SU-DHL-6 (cell line): ENCODE measurements around the gene NBPF9.
"Not testable (repeated sequence)": the region's sequence is repeated elsewhere in the genome, so short reads cannot be mapped to it uniquely, and the experiment has no call there.

Experiments used
- H2AFZ ChIP-seq: fragments of 200-600 bp; sonication (generic); 2 replicates; pipeline ENCODE4 v1.6.1; 2014; ENCODE audit warnings: low read depth, mild to moderate bottlenecking, moderate library complexity, mixed read lengths, antibody characterized with exemption, low read length; ENCODE audit not compliant: severe bottlenecking
- H3F3A ChIP-seq: fragments of 200-600 bp; shearing (Covaris generic); 2 replicates; pipeline ENCODE4 v1.6.0; 2016; ENCODE audit warnings: antibody characterized with exemption, mild to moderate bottlenecking; ENCODE audit not compliant: insufficient read depth
- H3K27ac ChIP-seq: fragments of 200-600 bp; sonication (generic); 2 replicates; pipeline ENCODE4 v1.5.1; 2016; ENCODE audit warnings: low read depth, mild to moderate bottlenecking, low read length, moderate library complexity, mixed read lengths
- H3K27me3 ChIP-seq: fragments of 200-600 bp; sonication (generic), shearing (Covaris generic); 2 replicates; pipeline ENCODE4 v1.6.0; 2014; ENCODE audit warnings: mild to moderate bottlenecking, low read length
- H3K36me3 ChIP-seq: fragments of 200-600 bp; sonication (generic); 2 replicates; pipeline ENCODE4 v1.6.1; 2014; ENCODE audit warnings: mild to moderate bottlenecking, low read length, mixed read lengths
- H3K4me2 ChIP-seq: fragments of 300-600, 200-600 bp; shearing (Covaris generic), sonication (generic); 2 replicates; pipeline ENCODE4 v1.6.0; 2014; ENCODE audit warnings: low read length, low read depth, mild to moderate bottlenecking; ENCODE audit not compliant: poor library complexity, severe bottlenecking
- H3K4me3 ChIP-seq: fragments of 200-600 bp; sonication (generic); 2 replicates; pipeline ENCODE4 v1.5.1; 2014; ENCODE audit warnings: antibody characterized with exemption, low read length, mild to moderate bottlenecking, mixed read lengths; ENCODE audit not compliant: insufficient read depth, poor library complexity, severe bottlenecking
- H3K79me2 ChIP-seq: fragments of 200-600 bp; sonication (generic); 2 replicates; pipeline ENCODE4 v1.6.1; 2014; ENCODE audit warnings: mild to moderate bottlenecking, low read length, moderate library complexity; ENCODE audit not compliant: insufficient read depth
- H3K9ac ChIP-seq: fragments of 200-600 bp; sonication (generic); 2 replicates; pipeline ENCODE4 v1.7.0; 2014; ENCODE audit warnings: mild to moderate bottlenecking, low read length
- H3K9me2 ChIP-seq: fragments of 200-600 bp; sonication (generic); replicated peaks from 2 replicates; pipeline ENCODE4 v1.6.1; 2014; ENCODE audit warnings: low read length; ENCODE audit not compliant: insufficient read depth
- H3K9me3 ChIP-seq: fragments of 200-600 bp; sonication (generic); 2 replicates; pipeline ENCODE4 v1.6.1; 2014; ENCODE audit warnings: low read length, mixed read lengths; ENCODE audit not compliant: insufficient read depth
- H4K20me1 ChIP-seq: fragments of 200-600 bp; sonication (generic); 2 replicates; pipeline ENCODE4 v1.6.1; 2014; ENCODE audit warnings: low read depth, mild to moderate bottlenecking, antibody characterized with exemption, low read length, moderate library complexity, mixed read lengths

Gene NBPF9

DNA sequence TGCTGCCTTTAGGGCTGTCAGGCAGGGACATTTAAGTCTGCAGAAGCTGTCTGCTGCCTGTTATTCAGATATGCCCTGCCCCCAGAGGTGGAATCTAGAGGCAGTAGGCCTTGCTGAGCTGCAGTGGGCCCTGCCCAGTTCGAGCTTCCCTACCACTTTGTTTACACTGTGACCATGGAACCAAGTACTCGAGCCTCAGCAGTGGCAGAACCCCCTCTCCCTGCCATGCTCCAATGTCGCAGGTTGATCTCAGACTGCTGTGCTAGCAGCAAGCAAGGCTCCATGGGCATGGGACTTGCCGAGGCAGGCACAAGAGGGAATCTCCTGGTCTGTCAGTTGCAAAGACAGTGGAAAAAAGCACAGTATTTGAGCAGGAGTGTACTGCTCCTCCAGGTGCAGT, 60.3 kb downstream of the NBPF9 start:
- not testable (repeated sequence) for H3K4me3 ChIP-seq, H3K27me3 ChIP-seq, H4K20me1 ChIP-seq, H3K4me2 ChIP-seq, H3K27ac ChIP-seq, H3K36me3 ChIP-seq, H3F3A ChIP-seq, H2AFZ ChIP-seq, H3K79me2 ChIP-seq, H3K9ac ChIP-seq, H3K9me2 ChIP-seq, H3K9me3 ChIP-seq

DNA sequence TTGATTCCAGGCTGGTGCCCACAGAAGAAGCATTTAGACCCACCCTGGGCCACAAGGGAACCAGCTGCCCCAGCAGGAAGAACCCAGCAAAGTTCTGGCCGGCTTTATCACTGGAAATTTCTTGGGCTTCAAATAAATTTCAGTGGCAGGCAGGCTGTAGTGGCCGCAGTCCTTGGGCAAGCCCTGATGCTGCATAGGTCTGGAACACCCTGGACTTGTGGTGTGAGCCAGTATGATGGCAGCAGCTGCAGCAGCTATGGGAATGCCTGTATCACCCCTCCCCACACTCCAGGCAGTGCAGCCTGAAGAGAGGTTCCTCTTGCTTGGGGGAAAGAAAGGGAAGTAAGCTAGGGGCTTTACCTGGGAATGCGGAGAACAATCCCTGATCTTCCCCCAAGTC, 69.4 kb downstream of the NBPF9 start:
- H3F3A ChIP-seq, H3K9me3 ChIP-seq, H3K36me3 ChIP-seq, H3K4me2 ChIP-seq, H3K9me2 ChIP-seq, H4K20me1 ChIP-seq, H3K79me2 ChIP-seq, H3K27me3 ChIP-seq, H3K27ac ChIP-seq, H3K9ac ChIP-seq, H2AFZ ChIP-seq, H3K4me3 ChIP-seq: not testable (repeated sequence)

DNA sequence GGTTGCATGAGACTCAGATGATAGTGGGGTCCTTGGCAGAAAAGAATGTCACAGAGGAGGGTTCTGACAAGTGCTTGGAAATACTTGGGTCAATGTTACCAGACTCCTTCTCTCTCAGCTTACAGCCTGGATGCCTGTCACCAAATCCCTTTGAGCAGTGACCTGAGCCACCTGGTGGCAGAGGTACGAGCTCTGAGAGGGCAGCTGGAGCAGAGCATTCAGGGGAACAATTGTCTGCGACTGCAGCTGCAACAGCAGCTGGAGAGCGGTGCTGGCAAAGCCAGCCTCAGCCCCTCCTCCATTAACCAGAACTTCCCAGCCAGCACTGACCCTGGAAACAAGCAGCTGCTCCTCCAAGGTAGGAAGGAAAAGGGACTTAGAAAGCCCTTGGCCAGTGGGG, 79.0 kb downstream of the NBPF9 start:
- H3K4me2 ChIP-seq, H3K27me3 ChIP-seq, H2AFZ ChIP-seq, H3K36me3 ChIP-seq, H4K20me1 ChIP-seq, H3K9me2 ChIP-seq, H3K27ac ChIP-seq, H3K9me3 ChIP-seq, H3K9ac ChIP-seq, H3K4me3 ChIP-seq, H3K79me2 ChIP-seq, H3F3A ChIP-seq: not testable (repeated sequence)

DNA sequence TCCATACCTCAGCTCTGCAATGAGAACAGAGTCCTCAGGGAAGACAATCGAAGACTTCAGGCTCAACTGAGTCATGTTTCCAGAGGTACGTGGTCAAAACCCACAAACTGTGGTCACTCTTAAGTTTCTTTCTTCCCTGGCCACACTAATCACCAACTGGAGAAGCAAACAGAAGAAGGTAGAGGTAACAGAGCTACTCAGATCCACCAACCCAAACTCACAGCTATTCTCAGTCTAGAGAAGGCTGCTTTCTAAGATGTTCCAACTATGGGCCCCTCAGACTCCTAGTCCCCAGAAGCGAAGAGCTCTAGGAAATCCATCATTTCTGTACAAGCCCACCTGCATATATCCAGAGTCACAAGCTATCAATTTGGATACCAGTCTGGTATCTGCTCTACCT, 84.8 kb downstream of the NBPF9 start:
- H3K36me3 ChIP-seq, H3K79me2 ChIP-seq, H3K27me3 ChIP-seq, H3K9me3 ChIP-seq, H3K4me2 ChIP-seq, H4K20me1 ChIP-seq, H2AFZ ChIP-seq, H3K9me2 ChIP-seq, H3K4me3 ChIP-seq, H3K27ac ChIP-seq, H3F3A ChIP-seq, H3K9ac ChIP-seq: not testable (repeated sequence)

DNA sequence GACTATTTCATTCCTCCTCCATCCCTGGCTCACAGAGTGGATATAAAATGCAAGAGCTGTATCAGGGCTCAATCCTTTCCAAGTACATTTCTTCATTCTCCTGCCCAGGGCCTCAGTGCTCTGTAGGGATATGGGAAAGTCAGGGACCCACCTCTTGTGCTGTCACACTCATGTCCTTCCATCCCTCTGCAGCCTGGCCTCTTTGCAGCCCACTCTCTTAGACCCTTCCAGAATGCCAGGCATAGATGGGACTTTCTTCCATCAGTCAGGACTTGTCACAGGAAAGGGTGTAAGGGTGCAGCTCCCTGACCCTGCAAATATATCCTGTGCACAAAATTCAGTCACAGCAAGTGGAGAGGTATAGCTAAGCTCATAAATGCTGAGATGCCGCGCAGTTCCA, 86.7 kb downstream of the NBPF9 start:
- H3K4me2 ChIP-seq, H3K27ac ChIP-seq, H3K79me2 ChIP-seq, H3K27me3 ChIP-seq, H3K9me3 ChIP-seq, H4K20me1 ChIP-seq, H3K9ac ChIP-seq, H3K4me3 ChIP-seq, H3K9me2 ChIP-seq, H3F3A ChIP-seq, H3K36me3 ChIP-seq, H2AFZ ChIP-seq: not testable (repeated sequence)

DNA sequence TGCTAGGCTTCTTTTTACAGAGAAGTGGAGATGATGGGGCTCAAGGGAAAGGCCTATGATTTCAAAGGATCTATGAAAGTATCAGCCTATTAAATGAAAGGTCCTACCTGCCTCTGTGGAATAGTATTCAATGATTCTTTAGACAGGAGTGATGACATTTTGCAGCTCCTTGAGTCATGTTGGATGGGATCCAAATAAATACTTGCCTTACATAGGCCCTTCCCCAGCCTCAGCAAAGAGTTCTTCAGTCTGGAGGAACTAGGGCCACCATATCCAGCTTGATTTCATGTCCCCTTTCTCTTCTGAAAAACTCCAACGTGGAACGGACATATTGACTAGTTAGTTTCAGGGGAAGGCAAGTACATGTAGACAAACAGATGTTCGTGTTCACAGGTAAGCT, 87.8 kb downstream of the NBPF9 start:
- not testable (repeated sequence) for H3K4me2 ChIP-seq, H3K36me3 ChIP-seq, H3K9me2 ChIP-seq, H2AFZ ChIP-seq, H3K9ac ChIP-seq, H3K4me3 ChIP-seq, H4K20me1 ChIP-seq, H3K27ac ChIP-seq, H3K79me2 ChIP-seq, H3K27me3 ChIP-seq, H3K9me3 ChIP-seq, H3F3A ChIP-seq

DNA sequence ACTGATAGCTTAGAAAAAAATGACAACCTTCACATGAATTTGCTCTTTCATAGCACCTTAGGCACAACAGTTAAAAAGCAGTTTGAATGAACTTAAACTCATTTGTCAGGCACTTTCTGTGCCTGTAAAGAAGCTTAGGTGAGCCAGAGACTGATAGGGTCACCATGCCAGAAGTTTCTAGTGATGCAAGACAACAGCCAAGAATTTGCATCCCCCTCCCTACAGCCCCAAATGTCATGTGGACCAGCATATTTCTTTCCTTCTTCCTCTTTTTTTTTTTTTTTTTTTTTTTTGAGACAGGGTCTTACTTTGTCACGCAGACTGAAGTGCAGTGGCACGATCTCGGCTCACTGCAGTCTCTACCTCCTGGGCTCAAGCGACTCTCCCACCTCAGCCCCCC, 89.8 kb downstream of the NBPF9 start:
- not testable (repeated sequence) for H3K9ac ChIP-seq, H3K4me2 ChIP-seq, H3K79me2 ChIP-seq, H3K9me2 ChIP-seq, H3F3A ChIP-seq, H3K36me3 ChIP-seq, H3K27ac ChIP-seq, H3K9me3 ChIP-seq, H4K20me1 ChIP-seq, H3K27me3 ChIP-seq, H3K4me3 ChIP-seq, H2AFZ ChIP-seq

DNA sequence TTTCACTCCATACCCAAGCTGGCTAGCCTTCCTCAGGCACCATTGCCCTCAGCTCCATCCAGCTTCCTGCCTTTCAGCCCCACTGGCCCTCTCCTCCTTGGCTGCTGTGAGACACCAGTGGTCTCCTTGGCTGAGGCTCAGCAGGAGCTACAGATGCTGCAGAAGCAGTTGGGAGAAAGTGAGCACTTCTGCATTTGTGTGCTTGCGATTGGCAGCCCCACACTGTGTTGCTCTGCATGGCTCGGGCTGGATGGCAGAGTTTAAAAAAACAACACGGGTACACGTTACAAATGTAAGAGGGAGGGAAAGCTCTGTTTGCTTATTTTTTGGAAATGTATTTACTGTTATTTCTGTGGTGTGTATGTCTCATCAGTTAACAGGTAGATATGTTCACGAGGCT, 90.8 kb downstream of the NBPF9 start:
- H3K79me2 ChIP-seq, H2AFZ ChIP-seq, H3K4me2 ChIP-seq, H3K27ac ChIP-seq, H3K9ac ChIP-seq, H4K20me1 ChIP-seq, H3K27me3 ChIP-seq, H3K9me3 ChIP-seq, H3F3A ChIP-seq, H3K4me3 ChIP-seq, H3K36me3 ChIP-seq, H3K9me2 ChIP-seq: not testable (repeated sequence)

DNA sequence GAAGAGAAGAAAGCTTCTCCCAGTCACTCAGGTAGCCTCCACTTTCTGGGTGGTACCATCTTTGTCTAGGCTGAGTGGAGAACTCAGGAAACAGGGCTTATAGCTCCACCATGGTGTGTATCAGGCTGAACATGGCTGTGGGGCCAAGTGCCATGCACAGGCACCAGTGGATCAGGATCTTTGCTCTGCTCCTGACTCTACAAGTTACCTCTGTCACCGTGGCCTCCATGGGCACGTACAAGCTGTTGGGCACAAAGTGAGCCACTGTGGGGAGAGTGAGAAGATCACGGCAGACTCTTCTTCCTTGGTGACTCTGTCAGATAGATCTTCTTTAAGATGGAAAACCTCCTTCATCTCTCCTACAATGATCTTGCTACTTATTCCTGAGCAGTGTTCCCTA, 93.6 kb downstream of the NBPF9 start:
- H3K27ac ChIP-seq, H2AFZ ChIP-seq, H4K20me1 ChIP-seq, H3K36me3 ChIP-seq, H3K9me2 ChIP-seq, H3F3A ChIP-seq, H3K9ac ChIP-seq, H3K9me3 ChIP-seq, H3K4me3 ChIP-seq, H3K4me2 ChIP-seq, H3K27me3 ChIP-seq, H3K79me2 ChIP-seq: not testable (repeated sequence)
